HFF-Myc (cell line): Measurements from ENCODE around the gene CEBPA.

Experiments
- DNase-seq: peaks from one replicate; pipeline ENCODE4 v3.0.0-alpha.2; 2011; ENCODE audit warnings: low read depth; ENCODE audit errors: extremely low read depth
- H3K4me3 ChIP-seq: replicated peaks from 2 replicates; pipeline ENCODE4 v1.5.1; 2011; ENCODE audit warnings: low read depth, mild to moderate bottlenecking, control low read depth, low read length
- TF ChIP-seq, protein P1 (sequence below): IDR thresholded peaks from 2 replicates; pipeline ENCODE4 v1.5.1; 2012; ENCODE audit warnings: mild to moderate bottlenecking, low read depth, low read length, control low read depth; ENCODE audit errors: missing control alignments

The CEBPA gene

DNA sequence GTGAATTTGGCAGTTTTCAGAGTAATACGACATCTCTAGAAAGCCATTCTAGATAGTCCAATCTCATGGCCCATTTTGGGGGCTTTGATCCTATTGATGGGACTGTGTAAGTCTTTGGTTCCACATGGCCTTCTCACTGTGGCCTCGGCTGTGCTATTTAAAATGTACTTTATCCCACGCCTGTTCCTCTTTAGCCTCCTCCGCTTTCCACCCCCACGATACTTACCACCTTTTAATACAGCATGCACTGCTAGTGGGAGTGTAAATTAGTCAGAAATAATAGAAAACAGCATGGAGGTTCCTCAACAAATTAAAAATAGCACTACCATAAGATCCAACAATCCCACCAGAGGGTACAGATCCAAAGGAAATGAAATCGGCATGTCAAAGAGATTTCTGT, 42.8 kb upstream of the CEBPA start:
- no peak for DNase-seq
- TF ChIP-seq, protein P1, sequence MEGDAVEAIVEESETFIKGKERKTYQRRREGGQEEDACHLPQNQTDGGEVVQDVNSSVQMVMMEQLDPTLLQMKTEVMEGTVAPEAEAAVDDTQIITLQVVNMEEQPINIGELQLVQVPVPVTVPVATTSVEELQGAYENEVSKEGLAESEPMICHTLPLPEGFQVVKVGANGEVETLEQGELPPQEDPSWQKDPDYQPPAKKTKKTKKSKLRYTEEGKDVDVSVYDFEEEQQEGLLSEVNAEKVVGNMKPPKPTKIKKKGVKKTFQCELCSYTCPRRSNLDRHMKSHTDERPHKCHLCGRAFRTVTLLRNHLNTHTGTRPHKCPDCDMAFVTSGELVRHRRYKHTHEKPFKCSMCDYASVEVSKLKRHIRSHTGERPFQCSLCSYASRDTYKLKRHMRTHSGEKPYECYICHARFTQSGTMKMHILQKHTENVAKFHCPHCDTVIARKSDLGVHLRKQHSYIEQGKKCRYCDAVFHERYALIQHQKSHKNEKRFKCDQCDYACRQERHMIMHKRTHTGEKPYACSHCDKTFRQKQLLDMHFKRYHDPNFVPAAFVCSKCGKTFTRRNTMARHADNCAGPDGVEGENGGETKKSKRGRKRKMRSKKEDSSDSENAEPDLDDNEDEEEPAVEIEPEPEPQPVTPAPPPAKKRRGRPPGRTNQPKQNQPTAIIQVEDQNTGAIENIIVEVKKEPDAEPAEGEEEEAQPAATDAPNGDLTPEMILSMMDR = no peak
- H3K4me3 ChIP-seq = no peak overlapping the region

DNA sequence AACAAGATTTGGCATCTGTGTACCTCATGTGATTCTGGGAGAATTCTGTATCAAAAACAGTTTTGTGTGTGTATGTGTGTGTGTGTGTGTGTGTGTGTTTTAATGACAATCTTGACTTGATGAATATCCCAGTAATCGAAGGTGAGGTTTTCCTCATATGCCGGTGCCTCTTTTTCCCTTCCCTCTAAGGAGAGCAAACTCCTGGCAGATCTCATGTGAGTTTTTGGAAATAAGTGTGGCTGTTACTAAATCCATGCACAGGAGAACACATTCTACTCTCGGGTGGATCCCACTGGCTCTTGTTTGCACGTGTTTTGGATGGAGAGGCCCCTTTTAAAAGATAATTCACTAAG, 42.2 kb upstream of the CEBPA start:
- TF ChIP-seq, protein P1 = no peak
- no peak overlapping the region for H3K4me3 ChIP-seq
- DNase-seq = no peak

DNA sequence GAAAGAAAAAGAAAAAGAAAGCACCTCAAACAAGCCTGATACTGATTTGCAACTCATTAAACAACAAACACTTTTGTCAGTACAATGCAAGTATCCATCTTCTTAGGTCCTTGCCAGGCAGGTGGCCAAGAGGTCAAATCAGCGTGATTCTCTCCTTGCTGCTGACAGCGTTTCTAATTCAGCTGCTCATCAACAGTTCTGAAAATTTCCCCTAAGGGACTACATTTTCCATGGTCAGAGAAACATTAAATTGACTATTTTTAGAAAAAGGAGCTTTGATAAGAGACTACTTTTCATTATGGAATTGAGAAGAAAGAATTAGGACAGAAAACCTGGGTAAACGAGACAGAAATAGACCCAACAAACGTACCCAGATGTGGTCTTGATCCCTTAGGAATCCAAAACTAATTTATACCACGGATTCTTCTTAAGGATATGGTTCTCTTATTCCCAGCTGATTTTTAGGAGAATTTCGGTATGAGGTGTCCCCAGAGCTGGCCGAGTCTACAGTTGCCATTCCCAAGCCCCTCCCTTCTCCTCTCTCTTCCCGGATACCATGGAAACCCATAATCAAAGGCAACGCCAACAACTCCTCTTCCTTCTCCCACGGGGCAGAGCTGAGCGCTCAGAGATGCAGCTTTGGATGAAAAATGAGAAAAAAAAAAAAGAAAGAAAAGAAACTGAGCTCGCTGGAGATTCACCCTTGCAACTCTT, 41.7 kb upstream of the CEBPA start:
- no peak overlapping the region for H3K4me3 ChIP-seq
- DNase-seq = no peak
- TF ChIP-seq, protein P1 = no peak

DNA sequence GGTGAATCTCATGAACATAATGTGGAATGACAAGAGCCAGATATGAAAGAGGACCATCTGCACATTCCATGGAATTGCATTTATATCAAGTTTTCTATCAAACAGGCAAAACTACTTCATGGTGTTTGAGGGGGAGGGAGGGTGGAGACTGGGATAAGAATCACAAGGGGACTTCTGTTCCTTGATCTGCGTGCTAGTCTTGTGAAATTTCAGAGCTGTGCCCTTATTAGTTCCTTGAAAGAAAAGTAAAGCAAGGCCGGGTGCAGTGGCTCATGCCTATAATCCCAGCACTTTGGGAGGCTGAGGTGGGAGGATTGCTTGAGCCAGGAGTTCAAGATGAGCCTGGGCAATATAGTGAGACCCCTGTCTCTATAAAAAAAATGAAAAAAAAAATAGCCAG, 41.0 kb upstream of the CEBPA start:
- no peak for DNase-seq
- TF ChIP-seq, protein P1 = no peak
- no peak overlapping the region for H3K4me3 ChIP-seq

DNA sequence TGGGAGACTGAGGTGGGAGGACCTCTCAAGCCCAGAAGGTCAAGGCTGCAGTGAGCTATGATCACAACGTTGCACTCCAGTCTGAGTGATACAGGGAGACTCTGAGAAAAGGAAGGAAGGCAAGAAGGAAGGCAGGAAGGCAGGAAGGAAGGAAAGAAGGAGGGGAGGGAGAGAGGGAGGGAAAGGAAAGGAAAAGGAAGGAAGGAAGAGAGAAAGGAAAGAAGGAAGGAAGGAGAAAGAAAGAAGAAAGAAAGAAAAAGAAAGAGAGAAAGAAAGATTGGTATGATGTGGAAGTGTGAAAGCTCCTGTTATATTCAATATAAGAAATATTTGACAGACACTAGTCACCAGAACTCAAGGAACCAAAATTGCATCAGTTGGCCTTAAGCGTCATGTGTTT, 38.7 kb upstream of the CEBPA start:
- DNase-seq = no peak
- TF ChIP-seq, protein P1 = no peak
- no peak overlapping the region for H3K4me3 ChIP-seq

DNA sequence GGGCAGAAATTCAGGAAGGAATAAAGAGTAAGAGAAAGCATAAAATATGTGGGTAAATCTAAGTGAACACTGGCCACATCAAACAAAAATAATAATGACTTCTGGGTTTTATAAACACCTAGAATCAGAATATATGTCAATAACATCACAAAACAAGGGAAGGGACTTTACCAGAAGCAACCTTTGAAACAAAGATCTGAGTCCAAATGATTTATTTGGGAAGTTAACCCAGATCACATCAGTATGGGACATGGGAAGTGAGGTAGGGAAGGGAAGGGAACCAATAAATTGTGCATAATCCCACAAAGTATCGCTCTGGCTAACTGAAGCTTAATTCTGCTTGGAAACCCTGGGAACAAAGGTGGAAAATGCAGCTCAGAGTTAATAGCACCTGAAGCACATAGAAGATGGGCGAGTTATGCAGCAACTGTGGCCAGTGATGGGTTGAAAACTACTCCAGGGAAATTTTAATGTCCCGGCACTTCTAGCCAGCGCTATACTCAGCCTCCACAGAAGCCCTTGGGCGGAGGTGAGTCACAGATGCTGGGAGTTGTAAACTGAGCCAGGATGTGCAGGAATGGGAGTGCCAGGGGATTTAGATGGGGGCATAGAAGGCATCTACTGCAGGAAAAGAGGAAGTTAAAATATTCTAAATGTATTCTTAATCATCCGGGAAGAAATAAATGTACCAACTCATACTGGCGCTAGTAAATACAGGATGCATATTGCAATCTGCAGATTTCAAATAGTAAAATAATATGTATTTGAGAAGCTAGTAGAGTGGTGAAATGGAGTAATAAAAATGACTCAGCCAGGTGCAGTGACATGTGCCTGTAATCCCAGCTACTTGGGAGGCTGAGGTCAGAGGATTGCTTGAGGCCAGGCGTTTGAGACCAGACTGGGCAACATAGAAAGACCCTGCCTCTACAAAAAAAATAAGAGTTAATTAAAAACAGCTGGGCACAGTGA, 37.0 kb upstream of the CEBPA start:
- H3K4me3 ChIP-seq = no peak overlapping the region
- DNase-seq = no peak
- TF ChIP-seq, protein P1 = no peak
